Activated T-helper 1 cell treated with anti-CD3 and anti-CD28 coated beads, Interleukin-2, amount 50 U/mL, for 16 hours (primary cell): ENCODE results near the gene LACTB.

Experiments used
- DNase-seq, 2 donors: peaks; one replicate each; pipeline ENCODE4 v3.0.0-alpha.2; 2020; ENCODE audit warnings: low read depth in 1 of 2, low spot score in 1 of 2

The LACTB gene

GRCh38 chr15:63122002-63122875 lies 578 bp downstream of the LACTB start:
- DNase-seq: peak; percentile 44 to 80

- DNase-seq: no peak
Measured at GRCh38 chr15:63124506-63124905, 2.8 kb downstream of the LACTB start.

- no peak for DNase-seq
Measured at GRCh38 chr15:63126726-63127125, 5.1 kb downstream of the LACTB start.

DNA sequence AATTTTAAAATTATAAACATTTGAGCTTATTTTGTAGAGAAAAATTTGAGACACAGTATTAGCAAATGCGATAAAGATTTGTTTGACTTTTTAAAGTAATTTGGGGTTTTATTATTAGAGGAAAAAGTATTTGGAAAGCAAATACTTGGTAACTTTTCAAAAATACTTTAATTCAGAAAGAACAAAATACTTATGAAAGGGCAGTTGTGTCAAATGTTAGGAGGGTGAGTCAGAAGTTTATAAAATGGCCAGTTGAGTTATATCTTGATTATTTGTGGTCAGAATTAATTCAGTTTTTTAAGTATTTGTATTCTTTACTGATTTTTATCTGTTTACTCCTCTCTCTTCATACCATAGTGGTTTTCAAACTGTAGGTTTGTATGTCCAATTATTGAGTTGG lies 12.1 kb downstream of the LACTB start:
- DNase-seq: no peak

DNA sequence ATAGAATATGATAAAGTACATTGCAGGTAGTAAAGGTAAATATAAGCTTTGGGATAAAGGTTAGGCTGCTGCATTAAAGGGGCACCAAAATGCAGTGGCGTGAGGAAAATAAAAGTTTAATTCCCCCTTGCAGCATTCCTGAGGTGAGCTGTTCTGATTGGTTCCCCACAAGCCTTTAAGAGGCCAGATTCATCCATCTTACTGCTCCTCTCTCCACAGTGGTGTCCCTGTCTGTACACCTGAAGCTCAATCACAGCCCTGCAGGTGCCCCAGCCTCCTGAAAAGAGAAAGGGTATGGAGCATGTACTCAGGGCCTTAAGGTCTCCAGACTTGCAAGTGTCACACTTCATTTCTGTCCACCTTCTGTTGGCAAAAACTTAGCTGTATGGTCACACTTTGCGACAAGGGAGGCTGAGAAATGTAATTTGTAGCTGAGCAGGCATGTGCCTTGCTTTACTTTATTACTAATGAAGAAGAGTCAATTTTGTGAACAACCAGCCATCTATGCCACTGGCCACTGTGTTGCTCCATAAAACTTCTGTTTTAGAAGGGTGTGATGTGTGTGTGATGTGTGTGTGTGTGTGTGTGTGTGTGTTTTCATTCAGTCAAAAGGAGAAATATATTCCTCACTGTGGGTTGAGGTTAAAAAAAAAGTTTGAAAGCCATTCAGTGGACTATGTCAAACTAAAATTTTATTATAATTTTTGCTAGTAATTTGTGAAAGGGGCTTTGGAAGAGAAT lies 12.8 kb downstream of the LACTB start:
- no peak for DNase-seq

DNA sequence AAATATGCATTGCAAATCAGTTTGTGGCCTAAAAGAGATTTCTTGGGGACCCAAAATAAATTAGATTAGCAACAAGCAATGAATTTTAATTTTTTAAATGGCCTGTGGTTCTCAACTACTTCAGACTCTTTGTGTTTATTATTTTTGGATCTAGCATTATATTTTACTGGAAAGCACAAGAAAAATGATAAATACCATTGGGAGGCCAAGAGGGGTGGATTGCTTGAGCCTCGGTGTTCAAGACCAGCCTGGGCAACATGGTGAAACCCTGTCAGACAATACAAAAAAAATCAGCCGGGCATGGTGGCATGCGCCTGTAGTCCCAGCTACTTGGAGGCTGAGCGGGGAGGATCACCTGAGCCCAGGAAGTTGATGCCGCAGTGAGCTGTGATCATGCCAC lies 13.6 kb downstream of the LACTB start:
- DNase-seq: no peak

- DNase-seq: no peak
Measured at GRCh38 chr15:63135804-63136203, 14.1 kb downstream of the LACTB start.

GRCh38 chr15:63136742-63137141 lies 15.1 kb downstream of the LACTB start:
- DNase-seq: no peak

GRCh38 chr15:63140936-63141335 lies 19.3 kb downstream of the LACTB start:
- DNase-seq: no peak

DNA sequence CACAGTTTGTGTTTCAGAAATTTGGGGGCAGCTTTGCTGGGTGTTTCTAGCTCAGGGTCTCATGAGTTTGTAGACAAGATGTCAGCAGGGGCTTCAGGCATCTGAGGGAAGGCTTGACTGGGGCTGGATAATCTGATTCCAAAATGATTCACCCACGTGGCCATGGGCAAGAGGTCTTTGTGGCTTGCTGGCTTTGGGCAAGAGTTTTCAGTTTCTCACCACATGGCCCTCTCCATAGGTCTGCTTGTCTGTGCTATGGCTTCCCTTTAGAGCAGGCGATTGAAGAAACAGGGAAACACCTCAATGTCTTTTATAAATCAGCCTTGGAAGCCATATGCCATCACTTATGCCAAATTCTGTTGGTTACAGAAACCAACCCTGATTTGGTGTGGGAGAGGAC lies 23.8 kb downstream of the LACTB start:
- no peak for DNase-seq

DNA sequence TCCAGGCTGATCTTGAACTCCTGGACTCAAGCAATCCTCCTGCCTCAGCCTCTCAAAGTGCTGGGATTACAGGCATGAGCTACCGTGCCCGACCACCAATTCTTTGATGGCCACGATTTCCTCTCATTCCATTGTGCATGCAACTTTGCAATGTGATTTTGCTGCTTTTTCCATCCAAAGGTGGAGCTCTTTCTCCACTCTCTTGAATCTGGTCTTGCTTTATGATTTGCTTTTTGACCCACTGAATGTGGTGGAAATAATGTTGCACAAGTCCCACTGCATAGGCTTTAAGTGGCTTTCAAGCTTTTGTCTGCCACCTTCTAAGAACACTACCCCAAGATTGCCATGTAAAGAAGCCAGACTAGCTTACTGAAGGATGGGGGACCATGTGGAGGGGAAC lies 25.0 kb downstream of the LACTB start:
- DNase-seq: no peak

DNA sequence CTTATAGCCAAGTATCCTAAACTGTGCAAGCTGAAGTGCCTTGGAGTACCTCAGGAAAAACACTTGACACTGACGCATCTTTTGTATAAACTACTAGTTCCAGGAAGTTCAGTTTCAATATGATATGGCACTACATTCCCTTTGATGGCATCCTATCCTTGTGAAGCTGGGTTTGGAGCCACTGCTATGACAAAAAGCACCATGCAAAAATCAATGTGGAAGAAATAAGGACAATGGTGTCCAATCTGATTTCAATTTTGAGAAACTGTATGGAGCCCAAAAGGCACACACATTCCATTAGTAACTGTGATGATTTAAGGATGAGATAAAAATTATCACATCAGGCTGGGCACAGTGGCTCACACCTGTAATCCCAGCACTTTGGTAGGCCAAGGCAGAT lies 30.0 kb downstream of the LACTB start:
- no peak for DNase-seq

GRCh38 chr15:63155486-63155885 lies 33.8 kb downstream of the LACTB start:
- no peak for DNase-seq

- DNase-seq: no peak
Measured at GRCh38 chr15:63156086-63156710, 34.5 kb downstream of the LACTB start.

DNA sequence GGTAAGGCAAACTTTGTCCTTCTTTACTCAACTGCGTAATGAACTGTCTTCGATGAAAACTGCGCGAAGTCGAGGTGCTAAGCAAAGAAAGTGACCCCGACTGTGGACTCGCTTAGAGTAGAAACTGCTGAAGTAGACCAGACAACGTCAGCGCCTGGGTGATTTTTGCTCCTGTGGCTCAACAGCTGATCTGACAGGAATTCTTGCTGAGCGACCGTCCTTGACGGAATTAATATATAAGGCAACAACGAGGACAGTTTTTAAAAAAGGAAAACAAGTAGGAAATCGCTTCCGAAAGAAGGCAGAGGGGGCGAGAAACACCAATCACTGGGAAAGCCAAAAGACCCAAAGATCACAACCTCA lies 35.1 kb downstream of the LACTB start:
- DNase-seq: no peak

- peak; percentile 77 to 81 for DNase-seq
Measured at GRCh38 chr15:63157118-63157843, 35.6 kb downstream of the LACTB start, which contains the start of gene RPS27L. TSS of gene RPS27L (minus strand) at chr15:63157477. CDS start at chr15:63157405, 72 bp downstream.

GRCh38 chr15:63157891-63158431 lies 36.3 kb downstream of the LACTB start:
- DNase-seq: no peak

- no peak for DNase-seq
Measured at GRCh38 chr15:63160638-63161037, 39.0 kb downstream of the LACTB start.

GRCh38 chr15:63163217-63163616 lies 41.6 kb downstream of the LACTB start:
- DNase-seq: no peak

GRCh38 chr15:63165166-63165859 lies 43.7 kb downstream of the LACTB start:
- no peak for DNase-seq
